ENCODE measurements around the gene SLC66A2.
"Not testable (repeated sequence)": the region's sequence is repeated elsewhere in the genome, so short reads cannot be mapped to it uniquely, and the experiment has no call there.

Gene SLC66A2

GRCh38 chr18:79900610-79901570, 50.6 kb downstream of the SLC66A2 start:
- no peak for DNase-seq

- DNase-seq: no peak
These were observed 51.6 kb downstream of the SLC66A2 start for GRCh38 chr18:79899609-79900445.

- no peak for DNase-seq
These were observed 52.4 kb downstream of the SLC66A2 start for GRCh38 chr18:79898952-79899608.

GRCh38 chr18:79897940-79898625, 53.4 kb downstream of the SLC66A2 start:
- DNase-seq: no peak

GRCh38 chr18:79896738-79897137, 54.7 kb downstream of the SLC66A2 start:
- no peak for DNase-seq

GRCh38 chr18:79890674-79891073, 60.8 kb downstream of the SLC66A2 start:
- DNase-seq: no peak

GRCh38 chr18:79889569-79889968, 61.9 kb downstream of the SLC66A2 start:
- DNase-seq: no peak

- no peak for DNase-seq
These were observed 63.4 kb downstream of the SLC66A2 start for GRCh38 chr18:79888016-79888415.

- DNase-seq: no peak
These were observed 64.1 kb downstream of the SLC66A2 start for GRCh38 chr18:79887181-79888000.

GRCh38 chr18:79884963-79885728, 66.3 kb downstream of the SLC66A2 start:
- DNase-seq: no peak

GRCh38 chr18:79884294-79884962, 67.0 kb downstream of the SLC66A2 start:
- no peak for DNase-seq

GRCh38 chr18:79883461-79884293, 67.8 kb downstream of the SLC66A2 start:
- DNase-seq: no peak

- DNase-seq: no peak
These were observed 68.8 kb downstream of the SLC66A2 start for GRCh38 chr18:79882522-79883241.

GRCh38 chr18:79881695-79882094, 69.8 kb downstream of the SLC66A2 start:
- no peak for DNase-seq

- DNase-seq: no peak
These were observed 71.9 kb downstream of the SLC66A2 start for GRCh38 chr18:79879566-79879965.

- no peak for DNase-seq
These were observed 72.6 kb downstream of the SLC66A2 start for GRCh38 chr18:79878741-79879378.

GRCh38 chr18:79878246-79878645, 73.2 kb downstream of the SLC66A2 start:
- not testable (repeated sequence) for DNase-seq

All from activated CD4-positive, alpha-beta T cell treated with anti-CD3 and anti-CD28 coated beads, Interleukin-2, amount 50 U/mL, for 1 hour (primary cell).